Adipocyte (in vitro differentiated cells): ENCODE results near the gene ARHGAP26.

Source experiments
- DNase-seq: peaks from one replicate; pipeline ENCODE4 v3.0.0-alpha.2; 2015; ENCODE audit warnings: low read depth
- H3K27me3 ChIP-seq: replicated peaks from 2 replicates; pipeline ENCODE4 v1.7.0; 2013; ENCODE audit warnings: mild to moderate bottlenecking, low read length, moderate library complexity; ENCODE audit not compliant: control insufficient read depth, insufficient read depth
- H3K36me3 ChIP-seq: 2 replicates; pipeline ENCODE4 v1.7.0; 2013; ENCODE audit warnings: low read length, mild to moderate bottlenecking, moderate library complexity; ENCODE audit not compliant: control insufficient read depth, insufficient read depth, severe bottlenecking
- H3K4me1 ChIP-seq: 2 replicates; pipeline ENCODE4 v1.7.0; 2013; ENCODE audit warnings: mild to moderate bottlenecking, low read length, moderate library complexity; ENCODE audit not compliant: control insufficient read depth, insufficient read depth
- H3K4me3 ChIP-seq: 2 replicates; pipeline ENCODE4 v1.7.0; 2013; ENCODE audit warnings: mild to moderate bottlenecking, low read length, moderate library complexity
- H3K9ac ChIP-seq: 2 replicates; pipeline ENCODE4 v1.7.0; 2013; ENCODE audit warnings: mild to moderate bottlenecking, low read length, moderate library complexity
- H3K9me3 ChIP-seq: 2 replicates; pipeline ENCODE4 v1.7.0; 2013; ENCODE audit warnings: mild to moderate bottlenecking, low read length, moderate library complexity; ENCODE audit not compliant: control insufficient read depth

The ARHGAP26 gene

DNA sequence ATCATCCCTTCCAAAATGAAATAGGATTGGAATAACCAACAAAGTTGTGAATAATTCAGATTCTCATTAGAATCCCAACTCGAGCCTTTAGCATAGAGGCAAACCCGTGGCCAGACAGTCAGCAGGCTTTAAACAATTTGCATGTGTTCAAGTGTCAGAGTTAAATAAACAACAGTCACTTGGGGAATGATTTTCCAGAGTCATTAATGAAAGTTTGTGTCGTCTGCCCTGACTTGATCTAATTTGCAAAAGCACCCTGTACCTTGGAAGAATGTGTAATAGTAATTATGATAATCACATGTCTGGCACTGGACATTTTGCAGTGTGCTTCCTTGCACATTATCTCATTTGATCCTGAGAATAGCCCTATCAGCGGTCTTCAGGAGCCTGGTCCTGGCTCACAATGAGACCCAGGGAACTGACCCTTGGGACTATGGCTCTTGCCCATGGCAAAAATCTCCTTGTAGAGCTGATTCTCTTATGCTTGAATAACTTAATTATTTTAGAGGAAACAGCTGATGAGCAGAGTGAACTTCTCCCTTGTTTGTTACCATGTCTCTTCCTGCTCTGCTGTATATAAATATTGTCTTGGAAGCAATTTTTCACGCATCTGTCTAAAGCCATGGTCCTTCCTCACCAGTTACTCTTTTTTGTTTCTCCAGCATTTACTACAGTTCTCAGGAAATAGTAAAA, 360.6 kb downstream of the ARHGAP26 start:
- no peak overlapping the region for H3K9ac ChIP-seq
- no peaks in the 10 kb centered on the region for H3K36me3 ChIP-seq
- no peaks in the 10 kb centered on the region for H3K27me3 ChIP-seq
- H3K4me1 ChIP-seq, result peaks cover 24% of the 10 kb centered on the region
- no peak for DNase-seq
- H3K4me3 ChIP-seq, result no peak overlapping the region
- no peaks in the 10 kb centered on the region for H3K9me3 ChIP-seq

DNA sequence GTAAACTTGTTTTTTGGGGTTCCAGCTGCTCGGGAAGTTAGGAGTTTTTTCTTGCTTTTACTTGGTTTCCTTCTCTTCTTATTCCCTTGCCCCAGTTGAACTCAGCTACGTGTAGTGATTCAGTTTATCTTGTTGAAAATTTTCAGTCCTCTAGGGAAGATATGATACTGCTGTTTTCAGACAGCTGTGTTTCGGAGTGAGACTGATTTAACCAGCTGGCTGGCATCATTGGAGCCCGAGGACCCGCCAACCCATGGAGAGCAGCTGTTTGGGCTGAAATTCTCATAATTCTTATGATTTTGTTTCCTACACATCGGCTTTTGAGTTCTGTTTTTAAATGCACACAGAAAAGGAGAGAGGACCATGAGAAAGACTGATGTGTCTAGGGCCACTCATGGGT, 361.8 kb downstream of the ARHGAP26 start:
- Histone ChIP-seq H3K4me1 (peaks cover 19% of the 10 kb centered on the region), H3K36me3 (no peaks in the 10 kb centered on the region), H3K4me3 (no peak overlapping the region), H3K9ac (no peak overlapping the region), H3K9me3 (no peaks in the 10 kb centered on the region), H3K27me3 (no peaks in the 10 kb centered on the region)
- DNase-seq, result no peak

DNA sequence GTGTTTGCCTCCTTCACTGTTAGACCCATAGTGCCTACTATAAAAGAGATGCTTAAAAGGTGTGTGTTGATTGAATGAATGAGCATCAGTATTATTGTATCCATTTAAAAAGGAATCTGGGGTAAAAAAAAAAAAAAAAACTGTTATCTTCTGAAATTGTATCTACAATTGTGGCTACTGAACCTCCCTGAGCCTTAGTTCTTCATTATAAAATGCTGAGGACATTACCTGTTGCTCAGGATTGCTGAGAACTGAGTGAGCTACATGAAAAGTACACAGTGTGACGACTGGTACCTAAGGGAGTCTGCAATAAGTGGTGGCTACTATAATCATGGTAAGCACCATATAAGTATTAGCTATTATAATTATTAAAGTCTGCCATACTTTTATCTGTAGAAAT, 362.6 kb downstream of the ARHGAP26 start:
- no peak overlapping the region for H3K4me3 ChIP-seq
- no peaks in the 10 kb centered on the region for H3K27me3 ChIP-seq
- H3K9me3 ChIP-seq, result no peaks in the 10 kb centered on the region
- DNase-seq, result no peak
- H3K4me1 ChIP-seq, result peaks cover 19% of the 10 kb centered on the region
- no peaks in the 10 kb centered on the region for H3K36me3 ChIP-seq
- no peak overlapping the region for H3K9ac ChIP-seq

DNA sequence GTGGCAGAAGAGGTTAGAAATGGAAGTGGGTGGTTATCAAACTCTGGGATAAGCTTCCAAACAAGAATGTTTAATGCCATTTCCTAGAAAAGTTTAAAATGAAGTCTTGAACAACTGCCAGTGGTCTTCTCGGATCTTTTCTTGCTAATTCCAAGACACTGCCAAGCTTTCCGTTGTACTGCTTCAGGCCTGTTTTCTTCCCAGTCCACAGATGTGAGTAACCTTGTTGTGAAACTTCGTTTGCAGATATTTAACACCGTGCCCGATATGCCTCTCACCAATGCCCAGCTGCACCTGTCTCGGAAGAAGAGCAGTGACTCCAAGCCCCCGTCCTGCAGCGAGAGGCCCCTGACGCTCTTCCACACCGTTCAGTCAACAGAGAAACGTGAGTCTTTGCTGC, 363.5 kb downstream of the ARHGAP26 start:
- DNase-seq, result no peak
- no peak overlapping the region for H3K4me3 ChIP-seq

DNA sequence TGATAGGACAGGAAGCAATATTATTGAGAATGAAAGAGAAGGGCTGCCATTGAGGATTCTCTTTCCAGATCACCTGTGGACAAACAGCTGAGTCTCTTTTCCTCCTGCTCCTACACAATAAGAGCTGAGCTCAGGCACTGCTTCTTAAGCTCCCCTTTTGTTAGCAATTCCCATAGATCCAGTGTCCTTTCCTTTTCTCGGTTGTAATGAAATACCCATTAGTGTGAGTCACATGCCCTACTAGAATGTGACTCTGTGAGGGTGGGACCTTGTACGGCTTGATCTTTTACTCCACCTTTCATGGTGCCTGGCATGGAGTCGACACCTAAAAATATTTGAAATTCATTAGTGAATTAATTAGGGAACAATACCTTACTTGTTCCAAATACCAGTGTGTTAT, 364.1 kb downstream of the ARHGAP26 start:
- H3K27me3 ChIP-seq, result no peaks in the 10 kb centered on the region
- no peak for DNase-seq
- H3K9ac ChIP-seq, result no peak overlapping the region
- peaks cover 11% of the 10 kb centered on the region for H3K4me1 ChIP-seq
- H3K4me3 ChIP-seq, result no peak overlapping the region
- H3K36me3 ChIP-seq, result no peaks in the 10 kb centered on the region
- no peaks in the 10 kb centered on the region for H3K9me3 ChIP-seq

More for the DNA sequence above, 363.5 kb downstream of the ARHGAP26 start:
- H3K9me3 ChIP-seq, result no peaks in the 10 kb centered on the region
- no peaks in the 10 kb centered on the region for H3K27me3 ChIP-seq
- H3K4me1 ChIP-seq, result peaks cover 13% of the 10 kb centered on the region
- no peaks in the 10 kb centered on the region for H3K36me3 ChIP-seq
- no peak overlapping the region for H3K9ac ChIP-seq

DNA sequence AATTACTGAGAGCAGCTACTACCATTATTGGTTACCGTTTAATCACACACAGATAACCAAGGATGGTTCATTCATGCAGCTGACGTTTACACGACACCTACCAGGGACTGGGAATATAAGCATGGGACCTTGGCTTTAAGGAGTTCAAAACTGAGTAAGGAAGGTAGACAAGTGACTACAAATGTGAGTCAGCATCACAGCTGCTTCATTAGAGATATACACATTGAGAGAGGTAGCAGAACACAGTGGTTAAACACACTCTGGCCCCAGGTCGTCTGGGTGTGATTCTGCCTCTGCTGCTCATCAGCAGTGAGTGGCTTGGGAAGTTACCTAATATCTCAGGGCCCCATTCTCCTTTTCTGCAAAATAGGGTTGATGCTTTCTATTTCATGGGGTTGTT, 364.7 kb downstream of the ARHGAP26 start:
- Histone ChIP-seq H3K4me1 (peaks cover 11% of the 10 kb centered on the region), H3K9ac (no peak overlapping the region), H3K36me3 (no peaks in the 10 kb centered on the region), H3K4me3 (no peak overlapping the region), H3K27me3 (no peaks in the 10 kb centered on the region), H3K9me3 (no peaks in the 10 kb centered on the region)
- DNase-seq, result no peak

DNA sequence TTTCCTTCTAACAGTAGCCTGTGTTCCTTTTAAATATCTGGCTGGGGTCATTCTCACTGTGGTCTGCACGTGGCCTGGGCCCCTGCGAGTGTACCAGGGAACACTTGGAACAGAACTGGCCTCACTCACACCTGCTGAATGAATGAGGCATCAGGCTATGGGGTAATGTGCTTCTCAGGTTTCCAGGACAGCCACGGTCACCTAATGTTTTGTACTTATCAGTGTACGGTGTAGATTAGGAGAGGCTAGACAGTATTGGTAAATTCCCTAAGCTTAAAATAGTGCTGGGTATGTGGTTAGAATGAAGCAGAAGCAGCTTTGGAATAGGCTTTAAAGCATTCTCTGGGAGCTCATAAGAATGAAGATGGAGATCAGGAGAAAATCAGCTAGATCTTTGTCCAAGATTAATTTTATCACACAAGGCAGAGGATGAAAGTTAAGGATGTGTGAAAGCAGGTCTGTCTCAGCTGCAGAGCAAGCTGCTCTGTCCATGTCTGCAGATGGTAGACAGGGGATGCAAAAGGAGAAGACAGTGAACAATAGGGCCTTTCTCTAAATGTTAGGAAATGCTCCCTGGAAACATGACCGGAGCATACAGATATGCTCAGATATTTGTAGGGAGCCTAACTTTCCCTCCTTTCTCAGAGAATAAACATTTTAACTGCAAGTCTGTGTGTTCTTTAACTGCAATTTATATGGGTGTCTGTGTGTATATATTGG, 365.8 kb downstream of the ARHGAP26 start:
- H3K9ac ChIP-seq, result no peak overlapping the region
- peaks cover 11% of the 10 kb centered on the region for H3K4me1 ChIP-seq
- no peaks in the 10 kb centered on the region for H3K9me3 ChIP-seq
- no peaks in the 10 kb centered on the region for H3K36me3 ChIP-seq
- DNase-seq, result no peak
- H3K4me3 ChIP-seq, result no peak overlapping the region
- H3K27me3 ChIP-seq, result no peaks in the 10 kb centered on the region

DNA sequence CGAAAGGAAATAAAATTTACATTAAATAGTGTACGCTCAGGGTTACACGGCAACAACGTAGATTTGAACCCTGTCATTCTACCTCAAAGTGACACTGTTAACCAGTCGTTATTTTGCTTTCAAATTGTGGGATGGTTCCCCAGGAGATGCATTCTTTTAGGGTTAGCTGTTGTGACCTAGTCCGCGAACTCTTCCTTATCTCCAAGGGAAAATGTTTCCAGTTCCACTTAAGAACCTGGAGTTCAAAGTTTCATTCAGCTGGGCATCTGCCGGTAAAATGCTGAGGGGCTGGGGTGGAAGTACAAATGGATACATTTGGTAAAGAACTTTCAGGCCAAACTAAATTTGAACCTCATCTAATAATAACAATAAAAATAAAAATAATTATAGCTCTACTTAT, 368.7 kb downstream of the ARHGAP26 start:
- Histone ChIP-seq H3K36me3 (no peaks in the 10 kb centered on the region), H3K4me3 (no peak overlapping the region), H3K9ac (no peak overlapping the region), H3K4me1 (peaks cover 24% of the 10 kb centered on the region), H3K9me3 (no peaks in the 10 kb centered on the region), H3K27me3 (no peaks in the 10 kb centered on the region)
- no peak for DNase-seq

DNA sequence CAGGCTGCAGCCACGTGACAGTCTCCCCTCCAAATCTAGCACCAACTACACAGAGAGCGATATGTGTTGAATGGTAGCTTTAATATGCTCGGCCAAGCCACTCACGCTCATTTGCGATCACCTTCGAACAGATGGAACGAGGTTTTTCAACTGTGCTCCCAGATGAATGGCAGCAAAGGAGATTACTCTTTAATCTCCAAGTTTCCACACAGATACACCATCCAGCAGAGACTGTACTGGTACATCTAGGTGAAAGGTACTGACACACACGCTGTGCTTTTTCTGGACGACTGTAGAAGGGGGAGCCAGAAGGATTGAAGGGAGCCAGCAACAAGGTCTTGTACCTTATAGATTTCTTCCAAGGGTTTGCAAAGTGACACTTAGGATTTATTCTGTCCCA, 369.4 kb downstream of the ARHGAP26 start:
- Histone ChIP-seq H3K36me3 (no peaks in the 10 kb centered on the region), H3K9ac (no peak overlapping the region), H3K9me3 (no peaks in the 10 kb centered on the region), H3K27me3 (no peaks in the 10 kb centered on the region), H3K4me3 (no peak overlapping the region), H3K4me1 (peaks cover 23% of the 10 kb centered on the region)
- DNase-seq, result no peak

DNA sequence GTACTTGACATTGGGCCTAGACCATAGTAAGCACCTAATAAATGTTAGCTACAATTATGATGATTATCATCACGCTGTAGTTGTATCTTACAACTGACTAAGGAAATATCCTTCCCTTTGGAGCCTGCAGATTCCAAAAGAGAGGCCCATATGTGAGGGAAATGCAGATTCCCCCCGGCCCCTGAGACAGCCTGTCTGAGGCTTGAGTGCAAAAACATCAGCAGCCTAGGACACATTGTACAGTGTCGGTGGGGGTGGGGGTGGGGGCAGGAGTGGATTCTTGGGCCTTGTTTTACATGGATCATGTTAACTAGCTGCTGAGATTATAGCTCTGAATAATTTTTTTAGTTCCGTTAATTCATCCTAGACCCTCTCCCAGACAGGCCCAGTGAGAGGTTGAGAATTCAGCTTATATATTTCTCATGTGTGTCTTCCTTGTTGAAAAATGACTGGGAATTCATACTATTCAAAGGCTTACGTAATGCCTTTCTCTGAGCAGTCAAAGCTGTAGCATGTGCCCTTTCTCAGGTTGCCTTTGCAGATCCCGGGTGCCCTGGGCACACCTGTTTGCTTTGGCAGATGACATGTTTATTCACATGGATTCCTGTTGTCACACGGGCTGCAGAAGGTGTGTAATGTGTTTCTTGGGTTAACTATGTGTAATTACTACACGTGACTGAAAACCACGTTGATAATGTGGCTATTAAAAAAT, 370.5 kb downstream of the ARHGAP26 start:
- DNase-seq, result no peak
- no peaks in the 10 kb centered on the region for H3K9me3 ChIP-seq

DNA sequence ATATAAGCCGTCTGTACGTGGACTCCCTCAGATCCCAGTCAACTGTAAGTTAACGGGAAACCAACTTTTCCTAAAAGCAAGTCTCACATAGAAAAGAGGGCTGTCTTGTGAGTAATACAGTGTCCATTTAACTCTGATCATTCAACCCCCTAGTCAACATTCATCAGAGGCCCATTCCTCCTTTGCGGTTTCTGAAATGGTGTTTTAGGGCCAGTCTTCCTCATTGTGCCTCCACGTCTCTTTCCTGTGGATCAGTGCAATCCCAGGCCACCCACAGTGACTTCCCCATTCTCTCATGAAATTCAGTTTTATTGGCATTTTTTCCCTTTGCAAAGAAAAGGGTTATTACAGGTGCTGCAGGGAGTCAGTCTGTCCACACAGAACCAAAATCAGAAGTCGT, 371.5 kb downstream of the ARHGAP26 start:
- Histone ChIP-seq H3K9ac (no peak overlapping the region), H3K4me3 (no peak overlapping the region), H3K27me3 (no peaks in the 10 kb centered on the region), H3K4me1 (peaks cover 44% of the 10 kb centered on the region), H3K9me3 (no peaks in the 10 kb centered on the region), H3K36me3 (no peaks in the 10 kb centered on the region)
- DNase-seq, result no peak

More for the DNA sequence above, 370.5 kb downstream of the ARHGAP26 start:
- H3K36me3 ChIP-seq, result no peaks in the 10 kb centered on the region
- no peak overlapping the region for H3K9ac ChIP-seq
- H3K4me3 ChIP-seq, result no peak overlapping the region
- no peaks in the 10 kb centered on the region for H3K27me3 ChIP-seq
- H3K4me1 ChIP-seq, result peaks cover 34% of the 10 kb centered on the region
